ENCODE results near the gene HOXC10. TPM values are rescaled to one million over a fixed set of nuclear protein-coding genes. Genes with fewer than 3 reads are reported as not detected.
A peak's percentile ranks its signal among the peaks of the same experiment; 100 is the strongest.

Gene HOXC10
- polyA plus RNA-seq, 4 donors, result 1.2 TPM; not detected in 3

- 3 to 5% (median 3%) methylated on average over 52 to 60 of the region's 60 CpGs for WGBS, 3 donors
- H3K36me3 ChIP-seq (ENCODE audit: control insufficient read depth in 3 of 3, insufficient read depth in 2 of 3, low read depth in 1 of 3, low read length in 3 of 3), result no peaks in the 10 kb centered on the region
- no peak overlapping the region for H3K27ac ChIP-seq (ENCODE audit: low read depth in 1 of 3, low read length in 2 of 3)
- DNase-seq (peak; percentile 37 to 58), FAIRE-seq (no peak)
- H3K27me3 ChIP-seq (ENCODE audit: control insufficient read depth in 3 of 3, insufficient read depth in 3 of 3, low read length in 3 of 3), result peaks cover 7 to 100% (median 75%) of the 10 kb centered on the region in 3 donors
- H3K9me3 ChIP-seq (ENCODE audit: control insufficient read depth in 2 of 2, insufficient read depth in 1 of 2, low read depth in 1 of 2, low read length in 1 of 2), result peaks cover 0 to 3% of the 10 kb centered on the region in 2 donors
- no peak overlapping the region for H3K4me3 ChIP-seq (ENCODE audit: low read depth in 1 of 3, low read length in 3 of 3)
- peaks cover 4 to 25% (median 4%) of the 10 kb centered on the region in 3 donors for H3K4me1 ChIP-seq (ENCODE audit: control insufficient read depth in 3 of 3, insufficient read depth in 2 of 3, low read depth in 1 of 3, low read length in 2 of 3)
These were observed 9.5 kb downstream of the HOXC10 start for GRCh38 chr12:53994264-53995001.

DNA sequence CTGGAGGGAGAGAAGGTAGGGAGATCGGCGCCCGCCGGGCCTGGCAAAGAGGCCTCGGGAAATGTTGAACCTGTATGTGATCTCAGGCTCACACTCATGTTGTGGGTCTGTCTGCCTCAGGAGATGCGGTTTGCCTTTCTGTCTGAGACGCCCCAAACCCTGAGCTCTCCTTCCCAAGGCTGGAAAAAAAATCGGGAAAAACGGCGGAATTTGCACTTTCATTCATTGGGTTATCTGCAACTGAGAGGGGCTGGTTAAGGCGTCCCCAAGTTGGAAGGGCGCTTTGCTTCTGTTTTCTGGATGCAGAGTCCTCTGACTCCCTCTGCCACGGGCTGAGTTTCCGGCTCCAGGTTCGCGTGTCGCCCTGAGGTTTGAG, 10.0 kb downstream of the HOXC10 start:
- WGBS, 3 donors, result 4 to 8% (median 4%) methylated on average over 17 of the region's 17 CpGs
- Histone ChIP-seq H3K4me3 (ENCODE audit: low read depth in 1 of 3, low read length in 3 of 3) (peak overlapping the region in 1 of 3 donors; percentile 64), H3K36me3 (ENCODE audit: control insufficient read depth in 3 of 3, insufficient read depth in 2 of 3, low read depth in 1 of 3, low read length in 3 of 3) (no peaks in the 10 kb centered on the region), H3K9me3 (ENCODE audit: control insufficient read depth in 2 of 2, insufficient read depth in 1 of 2, low read depth in 1 of 2, low read length in 1 of 2) (peaks cover 0 to 3% of the 10 kb centered on the region in 2 donors), H3K27ac (ENCODE audit: low read depth in 1 of 3, low read length in 2 of 3) (no peak overlapping the region), H3K27me3 (ENCODE audit: control insufficient read depth in 3 of 3, insufficient read depth in 3 of 3, low read length in 3 of 3) (peaks cover 7 to 100% (median 76%) of the 10 kb centered on the region in 3 donors), H3K4me1 (ENCODE audit: control insufficient read depth in 3 of 3, insufficient read depth in 2 of 3, low read depth in 1 of 3, low read length in 2 of 3) (peaks cover 4 to 28% (median 4%) of the 10 kb centered on the region in 3 donors)
- FAIRE-seq (no peak), DNase-seq (no peak)

DNA sequence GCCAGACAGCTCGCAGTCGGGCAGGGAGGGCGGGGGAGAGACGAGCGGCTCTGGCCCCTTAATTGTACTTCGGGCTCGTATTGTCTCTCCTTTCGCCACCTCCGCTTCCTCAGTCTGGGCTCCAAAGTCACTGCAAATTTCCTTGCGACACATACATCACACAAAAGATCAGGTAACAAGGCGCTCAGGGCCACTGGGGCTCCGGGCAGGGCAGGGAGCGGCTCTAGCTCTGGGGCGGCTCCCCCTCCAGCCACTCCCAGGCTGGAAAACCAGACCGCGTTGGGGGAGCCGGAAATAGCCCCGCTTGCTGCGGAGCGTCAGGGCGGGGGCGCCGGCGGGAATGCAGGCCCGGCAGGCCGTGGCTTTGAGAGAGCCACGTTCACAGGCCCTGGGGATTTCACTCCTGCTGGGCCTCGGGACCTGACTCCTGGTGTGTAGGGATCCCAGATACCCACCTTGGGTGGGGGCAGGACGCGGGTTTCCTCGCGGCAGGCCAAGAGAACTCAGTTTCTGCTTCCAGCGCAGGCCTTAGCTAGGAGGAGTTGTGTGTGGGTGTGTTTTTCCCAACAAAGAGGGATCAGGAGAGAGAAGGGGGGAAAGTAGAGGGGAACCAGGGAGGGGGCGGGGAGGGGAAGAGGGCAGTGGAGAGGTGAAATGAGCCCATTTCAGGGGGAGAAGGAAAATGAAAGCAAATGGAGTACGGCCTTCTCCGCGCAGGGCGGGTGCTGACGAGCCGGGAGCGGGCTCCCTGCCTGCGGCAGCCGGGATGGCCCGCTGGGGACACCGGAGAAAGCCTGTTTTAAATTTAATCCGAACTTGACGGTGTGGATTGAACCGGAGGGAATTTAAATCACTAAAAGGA, 10.7 kb downstream of the HOXC10 start:
- H3K9me3 ChIP-seq (ENCODE audit: control insufficient read depth in 2 of 2, insufficient read depth in 1 of 2, low read depth in 1 of 2, low read length in 1 of 2), result peaks cover 0 to 3% of the 10 kb centered on the region in 2 donors
- H3K4me1 ChIP-seq (ENCODE audit: control insufficient read depth in 3 of 3, insufficient read depth in 2 of 3, low read depth in 1 of 3, low read length in 2 of 3), result peaks cover 4 to 31% (median 4%) of the 10 kb centered on the region in 3 donors
- no peaks in the 10 kb centered on the region for H3K36me3 ChIP-seq (ENCODE audit: control insufficient read depth in 3 of 3, insufficient read depth in 2 of 3, low read depth in 1 of 3, low read length in 3 of 3)
- peak overlapping the region in 2 of 3 donors; percentile 17 to 64 for H3K4me3 ChIP-seq (ENCODE audit: low read depth in 1 of 3, low read length in 3 of 3)
- WGBS, 3 donors, result 1 to 4% (median 2%) methylated on average over 48 of the region's 48 CpGs
- peaks cover 7 to 100% (median 79%) of the 10 kb centered on the region in 3 donors for H3K27me3 ChIP-seq (ENCODE audit: control insufficient read depth in 3 of 3, insufficient read depth in 3 of 3, low read length in 3 of 3)
- DNase-seq (peak; percentile 62 to 81), FAIRE-seq (no peak)
- H3K27ac ChIP-seq (ENCODE audit: low read depth in 1 of 3, low read length in 2 of 3), result no peak overlapping the region

DNA sequence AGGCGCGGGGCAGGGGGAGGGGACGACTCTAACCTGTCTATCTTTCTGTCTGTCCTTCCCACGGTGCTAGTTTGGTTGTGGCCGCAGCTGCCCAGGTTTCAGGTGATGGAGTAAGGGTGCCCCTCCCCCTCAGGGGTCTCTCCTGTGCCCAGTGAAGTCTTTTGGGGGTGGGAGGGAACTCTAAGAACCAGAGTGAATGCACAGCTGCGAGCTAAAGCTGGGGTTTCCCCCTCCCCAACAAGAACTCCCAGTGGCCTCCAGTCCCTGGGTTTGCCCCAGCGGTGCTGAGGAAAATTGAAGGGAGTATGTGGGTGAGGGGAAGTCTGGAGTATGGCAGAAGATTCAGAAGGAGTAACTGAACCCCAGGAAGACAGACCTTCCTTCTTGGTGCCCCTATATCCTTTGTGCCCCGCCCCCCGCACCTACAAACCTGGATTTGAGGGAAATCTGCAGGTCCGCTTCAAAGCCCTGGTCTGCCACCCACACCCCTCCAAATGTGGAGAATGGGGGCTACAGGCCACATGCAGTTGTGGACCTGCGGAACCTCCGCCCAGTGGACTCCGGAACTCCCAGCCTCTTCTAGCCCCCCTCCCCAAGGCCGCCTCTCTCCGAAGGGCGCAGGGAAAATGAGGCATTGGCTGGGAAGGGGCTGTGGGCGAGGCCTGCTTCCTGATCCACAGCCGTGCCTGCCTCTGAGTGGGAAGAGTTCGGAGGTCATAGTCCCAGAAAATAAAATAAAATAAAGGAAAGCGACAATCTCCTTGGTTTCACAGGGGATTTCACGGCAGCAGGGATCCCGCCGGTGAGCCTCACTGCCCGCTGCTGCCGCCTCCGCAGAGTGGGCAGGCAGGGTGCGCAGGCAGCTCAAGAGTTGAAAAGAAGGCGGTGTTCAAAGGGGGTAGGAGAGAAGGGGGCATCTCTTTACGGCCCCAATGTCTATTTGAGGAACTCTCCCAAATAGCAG, 11.6 kb downstream of the HOXC10 start:
- WGBS, 3 donors, result 33 to 37% (median 34%) methylated on average over 28 to 29 of the region's 29 CpGs
- peaks cover 7 to 100% (median 78%) of the 10 kb centered on the region in 3 donors for H3K27me3 ChIP-seq (ENCODE audit: control insufficient read depth in 3 of 3, insufficient read depth in 3 of 3, low read length in 3 of 3)
- H3K4me1 ChIP-seq (ENCODE audit: control insufficient read depth in 3 of 3, insufficient read depth in 2 of 3, low read depth in 1 of 3, low read length in 2 of 3), result peaks cover 4 to 31% (median 4%) of the 10 kb centered on the region in 3 donors
- H3K27ac ChIP-seq (ENCODE audit: low read depth in 1 of 3, low read length in 2 of 3), result no peak overlapping the region
- no peak for FAIRE-seq
- H3K4me3 ChIP-seq (ENCODE audit: low read depth in 1 of 3, low read length in 3 of 3), result peak overlapping the region in 2 of 3 donors; percentile 17 to 64
- no peak for DNase-seq
- no peaks in the 10 kb centered on the region for H3K36me3 ChIP-seq (ENCODE audit: control insufficient read depth in 3 of 3, insufficient read depth in 2 of 3, low read depth in 1 of 3, low read length in 3 of 3)
- peaks cover 0 to 3% of the 10 kb centered on the region in 2 donors for H3K9me3 ChIP-seq (ENCODE audit: control insufficient read depth in 2 of 2, insufficient read depth in 1 of 2, low read depth in 1 of 2, low read length in 1 of 2)

GRCh38 chr12:53997204-53998109, 12.5 kb downstream of the HOXC10 start:
- H3K9me3 ChIP-seq (ENCODE audit: control insufficient read depth in 2 of 2, insufficient read depth in 1 of 2, low read depth in 1 of 2, low read length in 1 of 2), result peaks cover 0 to 3% of the 10 kb centered on the region in 2 donors
- H3K4me1 ChIP-seq (ENCODE audit: control insufficient read depth in 3 of 3, insufficient read depth in 2 of 3, low read depth in 1 of 3, low read length in 2 of 3), result peaks cover 4 to 31% (median 4%) of the 10 kb centered on the region in 3 donors
- FAIRE-seq (no peak), DNase-seq (no peak)
- peaks cover under 1 to 100% (median 77%) of the 10 kb centered on the region in 3 donors for H3K27me3 ChIP-seq (ENCODE audit: control insufficient read depth in 3 of 3, insufficient read depth in 3 of 3, low read length in 3 of 3)
- no peak overlapping the region for H3K27ac ChIP-seq (ENCODE audit: low read depth in 1 of 3, low read length in 2 of 3)
- H3K36me3 ChIP-seq (ENCODE audit: control insufficient read depth in 3 of 3, insufficient read depth in 2 of 3, low read depth in 1 of 3, low read length in 3 of 3), result no peaks in the 10 kb centered on the region
- H3K4me3 ChIP-seq (ENCODE audit: low read depth in 1 of 3, low read length in 3 of 3), result no peak overlapping the region
- WGBS, 3 donors, result 6 to 12% (median 8%) methylated on average over 32 to 35 of the region's 35 CpGs

GRCh38 chr12:53998110-53998899, 13.4 kb downstream of the HOXC10 start:
- 8 to 19% (median 10%) methylated on average over 11 of the region's 11 CpGs for WGBS, 3 donors
- Histone ChIP-seq H3K36me3 (ENCODE audit: control insufficient read depth in 3 of 3, insufficient read depth in 2 of 3, low read depth in 1 of 3, low read length in 3 of 3) (no peaks in the 10 kb centered on the region), H3K27ac (ENCODE audit: low read depth in 1 of 3, low read length in 2 of 3) (no peak overlapping the region), H3K4me1 (ENCODE audit: control insufficient read depth in 3 of 3, insufficient read depth in 2 of 3, low read depth in 1 of 3, low read length in 2 of 3) (peaks cover 4 to 31% (median 4%) of the 10 kb centered on the region in 3 donors), H3K27me3 (ENCODE audit: control insufficient read depth in 3 of 3, insufficient read depth in 3 of 3, low read length in 3 of 3) (peaks cover 0 to 100% (median 79%) of the 10 kb centered on the region in 3 donors), H3K9me3 (ENCODE audit: control insufficient read depth in 2 of 2, insufficient read depth in 1 of 2, low read depth in 1 of 2, low read length in 1 of 2) (peaks cover 0 to 3% of the 10 kb centered on the region in 2 donors), H3K4me3 (ENCODE audit: low read depth in 1 of 3, low read length in 3 of 3) (no peak overlapping the region)
- DNase-seq (no peak), FAIRE-seq (no peak)

DNA sequence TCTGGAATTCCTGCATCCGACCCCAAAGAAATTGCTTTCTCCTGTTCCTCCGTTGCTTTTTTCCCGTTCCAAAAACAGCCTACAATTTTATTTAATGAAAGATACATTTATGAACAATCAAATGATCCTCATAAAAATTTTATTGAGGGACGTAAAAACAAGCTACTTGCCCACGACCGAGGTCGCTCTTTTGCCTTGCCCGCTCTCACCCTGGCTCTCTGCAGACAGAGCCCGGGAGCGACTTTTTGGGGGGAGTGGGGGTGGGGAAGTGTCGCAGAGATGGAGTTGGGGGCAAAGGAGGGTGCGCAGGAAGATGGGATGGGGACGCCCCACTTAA, 13.9 kb downstream of the HOXC10 start:
- Histone ChIP-seq H3K4me1 (ENCODE audit: control insufficient read depth in 3 of 3, insufficient read depth in 2 of 3, low read depth in 1 of 3, low read length in 2 of 3) (peaks cover 4 to 31% (median 4%) of the 10 kb centered on the region in 3 donors), H3K27me3 (ENCODE audit: control insufficient read depth in 3 of 3, insufficient read depth in 3 of 3, low read length in 3 of 3) (peaks cover 0 to 100% (median 78%) of the 10 kb centered on the region in 3 donors), H3K27ac (ENCODE audit: low read depth in 1 of 3, low read length in 2 of 3) (no peak overlapping the region), H3K4me3 (ENCODE audit: low read depth in 1 of 3, low read length in 3 of 3) (no peak overlapping the region), H3K36me3 (ENCODE audit: control insufficient read depth in 3 of 3, insufficient read depth in 2 of 3, low read depth in 1 of 3, low read length in 3 of 3) (no peaks in the 10 kb centered on the region), H3K9me3 (ENCODE audit: control insufficient read depth in 2 of 2, insufficient read depth in 1 of 2, low read depth in 1 of 2, low read length in 1 of 2) (peaks cover 0 to 3% of the 10 kb centered on the region in 2 donors)
- DNase-seq (no peak), FAIRE-seq (no peak)
- WGBS, 3 donors, result 7 to 12% (median 12%) methylated on average over 13 of the region's 13 CpGs

Measured in small intestine (tissue), 7 donors.